H9 (cell line): ENCODE measurements around the gene OOSP4A. TPM values are rescaled to one million over a fixed set of nuclear protein-coding genes. Genes with fewer than 3 reads are reported as not detected.

ENCODE experiments used
- DNase-seq: peaks from one replicate; pipeline ENCODE4 v3.0.0-alpha.2; 2017
- H2AFZ ChIP-seq: one replicate; pipeline ENCODE4 v1.6.1; 2013; ENCODE audit warnings: mild to moderate bottlenecking, low read length, control low read depth, moderate library complexity
- H2AK5ac ChIP-seq: 2 replicates; pipeline ENCODE4 v1.6.1; 2013; ENCODE audit warnings: low read length, control low read depth, mixed read lengths; ENCODE audit not compliant: insufficient read length
- H2BK120ac ChIP-seq: one replicate; pipeline ENCODE4 v1.6.1; 2013; ENCODE audit warnings: low read depth, mild to moderate bottlenecking, low read length, control low read depth, inconsistent platforms; ENCODE audit not compliant: poor library complexity, severe bottlenecking
- H2BK12ac ChIP-seq: 2 replicates; pipeline ENCODE4 v1.6.1; 2013; ENCODE audit warnings: low read length, control low read depth, mixed read lengths, low read depth; ENCODE audit not compliant: insufficient read length
- H2BK15ac ChIP-seq: 2 replicates; pipeline ENCODE4 v1.6.1; 2013; ENCODE audit warnings: low read depth, low read length, control low read depth
- H2BK20ac ChIP-seq: one replicate; pipeline ENCODE4 v1.6.1; 2013; ENCODE audit warnings: low read depth, mild to moderate bottlenecking, low read length, control low read depth, inconsistent platforms; ENCODE audit not compliant: poor library complexity, severe bottlenecking
- H2BK5ac ChIP-seq: 2 replicates; pipeline ENCODE4 v1.6.1; 2013; ENCODE audit warnings: low read length, control low read depth, mixed read lengths; ENCODE audit not compliant: insufficient read length
- H3K14ac ChIP-seq: 2 replicates; pipeline ENCODE4 v1.6.1; 2013; ENCODE audit warnings: low read length, control low read depth; ENCODE audit not compliant: insufficient read depth
- H3K18ac ChIP-seq: 2 replicates; pipeline ENCODE4 v1.6.1; 2013; ENCODE audit warnings: low read depth, mild to moderate bottlenecking, mixed read lengths, low read length, control low read depth; ENCODE audit not compliant: insufficient read length
- H3K23ac ChIP-seq: 2 replicates; pipeline ENCODE4 v1.6.1; 2013; ENCODE audit warnings: low read length, control low read depth, mixed read lengths, low read depth; ENCODE audit not compliant: insufficient read length
- H3K23me2 ChIP-seq: 2 replicates; pipeline ENCODE4 v1.6.1; 2013; ENCODE audit warnings: low read depth, mild to moderate bottlenecking, mixed read lengths, low read length, control low read depth; ENCODE audit not compliant: insufficient read length, poor library complexity, severe bottlenecking
- H3K27ac ChIP-seq: 2 replicates; pipeline ENCODE4 v1.5.1; 2013; ENCODE audit warnings: low read length, control low read depth, mixed read lengths, low read depth; ENCODE audit not compliant: insufficient read length
- H3K27me3 ChIP-seq: 2 replicates; pipeline ENCODE4 v1.6.1; 2013; ENCODE audit warnings: low read length, control low read depth, inconsistent platforms; ENCODE audit not compliant: insufficient read depth
- H3K4ac ChIP-seq: 2 replicates; pipeline ENCODE4 v1.6.1; 2013; ENCODE audit warnings: low read depth, mild to moderate bottlenecking, control low read depth, inconsistent platforms, low read length, moderate library complexity
- H3K4me1 ChIP-seq: 2 replicates; pipeline ENCODE4 v1.6.1; 2013; ENCODE audit warnings: low read length, control low read depth, inconsistent platforms; ENCODE audit not compliant: insufficient read depth
- H3K4me2 ChIP-seq: 2 replicates; pipeline ENCODE4 v1.6.1; 2013; ENCODE audit warnings: low read length, control low read depth, mixed read lengths; ENCODE audit not compliant: insufficient read length, insufficient read depth
- H3K56ac ChIP-seq: 2 replicates; pipeline ENCODE4 v1.6.1; 2013; ENCODE audit warnings: low read depth, mild to moderate bottlenecking, mixed read lengths, low read length, control low read depth; ENCODE audit not compliant: insufficient read length
- H3K79me1 ChIP-seq: 2 replicates; pipeline ENCODE4 v1.6.1; 2013; ENCODE audit warnings: low read depth, mild to moderate bottlenecking, moderate library complexity, low read length, control low read depth, inconsistent platforms; ENCODE audit not compliant: insufficient read depth, poor library complexity, severe bottlenecking
- H3K79me2 ChIP-seq: 2 replicates; pipeline ENCODE4 v1.6.1; 2013; ENCODE audit warnings: low read length, control low read depth, inconsistent platforms; ENCODE audit not compliant: insufficient read depth
- H3K9ac ChIP-seq: 2 replicates; pipeline ENCODE4 v1.6.1; 2013; ENCODE audit warnings: low read length, control low read depth, mixed read lengths; ENCODE audit not compliant: insufficient read length; ENCODE audit errors: extremely low read depth
- H3K9me3 ChIP-seq: one replicate; pipeline ENCODE4 v1.6.1; 2013; ENCODE audit warnings: low read depth, low read length, inconsistent platforms; ENCODE audit not compliant: control insufficient read depth
- H3T11ph ChIP-seq: one replicate; pipeline ENCODE4 v1.6.1; 2013; ENCODE audit warnings: mild to moderate bottlenecking, low read length, control low read depth, inconsistent platforms
- H4K20me1 ChIP-seq: one replicate; pipeline ENCODE4 v1.6.1; 2013; ENCODE audit not compliant: control insufficient read depth, insufficient read length, insufficient read depth
- H4K5ac ChIP-seq: 2 replicates; pipeline ENCODE4 v1.6.1; 2013; ENCODE audit warnings: low read depth, mild to moderate bottlenecking, mixed read lengths, low read length, control low read depth; ENCODE audit not compliant: insufficient read length
- H4K8ac ChIP-seq: replicated peaks from 2 replicates; pipeline ENCODE4 v1.6.1; 2013; ENCODE audit warnings: low read length, control low read depth, mixed read lengths, low read depth; ENCODE audit not compliant: insufficient read length
- H4K91ac ChIP-seq: 2 replicates; pipeline ENCODE4 v1.6.1; 2013; ENCODE audit warnings: low read depth, mild to moderate bottlenecking, moderate library complexity, mixed read lengths, low read length, control low read depth; ENCODE audit not compliant: insufficient read length
- H3K27ac Mint-ChIP-seq, 3 experiments: 2 replicates in 2 of 3; 3 replicates in 1 of 3; pipeline ENCODE4 v1.8.0; 2020 to 2021; ENCODE audit warnings: mixed read lengths in 3 of 3, mild to moderate bottlenecking in 1 of 3, moderate library complexity in 1 of 3
- H3K27me3 Mint-ChIP-seq: 2 replicates; pipeline ENCODE4 v1.8.0; 2021; ENCODE audit warnings: low read depth, mild to moderate bottlenecking, moderate library complexity, mixed read lengths
- H3K36me3 Mint-ChIP-seq, 3 experiments: 2 replicates in 2 of 3; 3 replicates in 1 of 3; pipeline ENCODE4 v1.8.0; 2020 to 2021; ENCODE audit warnings: low read depth in 3 of 3, mixed read lengths in 3 of 3; ENCODE audit not compliant: insufficient read depth in 1 of 3
- H3K4me1 Mint-ChIP-seq, 2 experiments: 2 replicates each; pipeline ENCODE4 v1.8.0; 2020; ENCODE audit warnings: mixed read lengths in 2 of 2
- H3K4me3 Mint-ChIP-seq, 2 experiments: 2 replicates in 1 of 2; 3 replicates in 1 of 2; pipeline ENCODE4 v1.8.0; 2020 to 2021; ENCODE audit warnings: mild to moderate bottlenecking in 2 of 2, mixed read lengths in 2 of 2, moderate library complexity in 1 of 2
- H3K9me3 Mint-ChIP-seq, 2 experiments: 2 replicates in 1 of 2; 3 replicates in 1 of 2; pipeline ENCODE4 v1.8.0; 2020; ENCODE audit warnings: mild to moderate bottlenecking in 2 of 2, mixed read lengths in 2 of 2, moderate library complexity in 1 of 2
- CTCF ChIP-seq: fragments of 200-600 bp; sonication (generic); conservative IDR thresholded peaks from 3 replicates; pipeline ENCODE4 v1.8.0; 2021; ENCODE audit warnings: antibody characterized with exemption, mild to moderate bottlenecking
- WGBS: extraction: QIAGEN DNeasy Blood & Tissue Kit; methylation state at CpG from one replicate; pipeline ENCODE4 v1.1.7; 2013; ENCODE audit warnings: missing lambda C conversion rate, low lambda C conversion rate, mixed read lengths; ENCODE audit not compliant: insufficient read length; ENCODE audit errors: extremely low coverage; 5-methylcytosine and 5-hydroxymethylcytosine counted together
- total RNA-seq: library from RNA; stranded (reverse); gene quantifications from 2 replicates; pipeline ENCODE4 v1.2.1, GENCODE V29; 2021

The OOSP4A gene
- total RNA-seq, 1 experiment from 2014 or later = not detected

- peaks cover 5% of the 10 kb centered on the region in 2 experiments; a peak in 3 of 4 replicates for H3K4me1 Mint-ChIP-seq
- Histone ChIP-seq H2BK20ac (no peak overlapping the region), H4K5ac (no peak overlapping the region), H3K79me1 (no peaks in the 10 kb centered on the region), H2BK5ac (no peak overlapping the region), H3K9me3 (no peaks in the 10 kb centered on the region), H3K23ac (no peak overlapping the region), H2BK120ac (no peak overlapping the region), H2BK15ac (no peak overlapping the region), H2AFZ (no peak overlapping the region), H4K8ac (no peak overlapping the region), H3K27me3 (no peaks in the 10 kb centered on the region), H3K23me2 (no peaks in the 10 kb centered on the region), H3K4ac (no peak overlapping the region), H3K14ac (no peak overlapping the region), H2AK5ac (no peak overlapping the region), H3K79me2 (no peaks in the 10 kb centered on the region), H3T11ph (no peak overlapping the region), H3K56ac (no peak overlapping the region), H3K27ac (no peak overlapping the region), H3K18ac (no peak overlapping the region), H3K4me2 (no peak overlapping the region), H4K20me1 (no peaks in the 10 kb centered on the region), H3K4me1 (no peaks in the 10 kb centered on the region), H4K91ac (no peak overlapping the region), H2BK12ac (no peak overlapping the region), H3K9ac (no peak overlapping the region)
- H3K27ac Mint-ChIP-seq = no peak overlapping the region
- no peaks in the 10 kb centered on the region; a peak in 1 of 5 replicates for H3K9me3 Mint-ChIP-seq
- DNase-seq = no peak
- WGBS = no CpG with 5 or more reads among the region's 2 CpGs
- H3K27me3 Mint-ChIP-seq = no peaks in the 10 kb centered on the region
- no peaks in the 10 kb centered on the region for H3K36me3 Mint-ChIP-seq
- H3K4me3 Mint-ChIP-seq = no peak overlapping the region
- no peak for TF ChIP-seq CTCF
These were observed 34.0 kb downstream of the OOSP4A start for GRCh38 chr11:59997800-59998199.
